ENCODE measurements around the gene PIGM.

The PIGM gene

DNA sequence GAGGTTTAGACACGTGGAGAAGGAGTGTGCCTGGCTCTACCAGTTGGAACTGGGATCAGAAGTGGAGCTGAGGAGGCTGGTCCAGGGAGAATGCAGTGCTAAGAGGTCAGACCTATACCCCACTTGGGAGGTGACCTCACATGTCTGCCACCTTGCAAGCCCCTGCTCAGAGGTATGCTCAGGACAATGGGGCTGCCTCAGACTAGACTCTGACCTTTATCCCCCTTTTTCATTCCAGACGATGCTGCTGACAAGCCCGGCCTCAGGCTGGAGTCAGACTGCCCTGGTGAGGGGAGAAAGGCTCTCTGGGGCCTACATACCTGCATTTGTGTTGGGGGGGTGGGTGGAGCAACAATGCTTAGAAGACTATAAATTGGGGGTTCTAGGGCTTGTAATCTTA lies 33.0 kb upstream of the PIGM start:
- TF ChIP-seq, protein P1, sequence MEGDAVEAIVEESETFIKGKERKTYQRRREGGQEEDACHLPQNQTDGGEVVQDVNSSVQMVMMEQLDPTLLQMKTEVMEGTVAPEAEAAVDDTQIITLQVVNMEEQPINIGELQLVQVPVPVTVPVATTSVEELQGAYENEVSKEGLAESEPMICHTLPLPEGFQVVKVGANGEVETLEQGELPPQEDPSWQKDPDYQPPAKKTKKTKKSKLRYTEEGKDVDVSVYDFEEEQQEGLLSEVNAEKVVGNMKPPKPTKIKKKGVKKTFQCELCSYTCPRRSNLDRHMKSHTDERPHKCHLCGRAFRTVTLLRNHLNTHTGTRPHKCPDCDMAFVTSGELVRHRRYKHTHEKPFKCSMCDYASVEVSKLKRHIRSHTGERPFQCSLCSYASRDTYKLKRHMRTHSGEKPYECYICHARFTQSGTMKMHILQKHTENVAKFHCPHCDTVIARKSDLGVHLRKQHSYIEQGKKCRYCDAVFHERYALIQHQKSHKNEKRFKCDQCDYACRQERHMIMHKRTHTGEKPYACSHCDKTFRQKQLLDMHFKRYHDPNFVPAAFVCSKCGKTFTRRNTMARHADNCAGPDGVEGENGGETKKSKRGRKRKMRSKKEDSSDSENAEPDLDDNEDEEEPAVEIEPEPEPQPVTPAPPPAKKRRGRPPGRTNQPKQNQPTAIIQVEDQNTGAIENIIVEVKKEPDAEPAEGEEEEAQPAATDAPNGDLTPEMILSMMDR (IDR thresholded peaks at IDR 0.05) = no peak

DNA sequence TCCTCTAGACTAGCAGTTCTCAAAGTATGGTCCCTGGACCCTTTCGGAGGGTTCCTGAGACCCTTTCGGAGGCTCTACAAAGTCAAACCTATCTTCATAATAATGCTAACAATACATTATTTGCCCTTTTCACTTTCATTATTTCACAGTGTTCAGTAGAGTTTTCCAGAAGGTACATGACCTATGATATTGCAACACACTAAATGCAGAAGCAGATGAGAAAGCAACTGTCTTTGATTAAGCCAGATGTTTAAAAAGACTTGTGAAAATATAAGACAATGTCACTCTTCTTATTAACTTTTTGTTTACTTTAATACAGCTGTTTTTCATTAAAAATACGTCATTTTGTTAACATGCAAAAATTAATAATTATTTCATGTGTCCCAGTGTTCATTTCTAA lies 32.4 kb upstream of the PIGM start:
- TF ChIP-seq, protein P1 (IDR thresholded peaks at IDR 0.05) = no peak

DNA sequence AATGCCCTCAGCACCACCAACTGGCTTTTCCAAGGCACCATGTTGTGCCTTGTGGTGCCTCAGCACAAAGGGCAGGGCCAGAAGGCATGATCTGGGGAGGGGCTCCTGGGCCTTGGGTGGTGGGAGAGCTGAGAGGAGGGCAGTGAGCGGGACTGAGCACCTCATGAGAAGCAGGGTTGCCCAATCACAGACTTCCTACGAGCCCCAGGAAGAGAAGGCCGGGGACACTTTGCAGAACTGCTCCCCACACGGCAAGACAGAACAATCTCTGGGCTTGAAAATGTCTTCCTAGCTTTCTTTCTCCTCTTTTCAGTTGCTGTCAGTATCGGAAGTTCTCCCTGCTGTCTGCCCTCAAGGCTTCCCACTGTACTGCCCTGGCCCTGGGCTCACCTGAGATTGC lies 31.4 kb upstream of the PIGM start:
- TF ChIP-seq, protein P1 (IDR thresholded peaks at IDR 0.05) = no peak

DNA sequence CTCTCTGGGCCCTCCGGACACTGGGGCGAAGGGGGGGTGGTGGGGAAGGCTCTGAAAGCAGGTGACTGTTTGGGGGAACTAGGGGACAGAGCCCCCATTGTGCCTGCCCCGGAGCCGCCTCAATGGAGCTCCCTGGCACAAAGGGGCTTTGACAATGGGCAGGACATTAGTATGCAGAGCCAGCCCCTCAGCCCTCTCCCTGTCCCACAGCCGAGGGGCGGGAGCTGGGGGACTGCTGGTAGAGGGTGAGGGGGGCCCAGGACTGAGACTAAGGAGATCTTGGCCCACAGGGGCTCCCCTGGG lies 30.4 kb upstream of the PIGM start:
- TF ChIP-seq, protein P1 (IDR thresholded peaks at IDR 0.05) = no peak

DNA sequence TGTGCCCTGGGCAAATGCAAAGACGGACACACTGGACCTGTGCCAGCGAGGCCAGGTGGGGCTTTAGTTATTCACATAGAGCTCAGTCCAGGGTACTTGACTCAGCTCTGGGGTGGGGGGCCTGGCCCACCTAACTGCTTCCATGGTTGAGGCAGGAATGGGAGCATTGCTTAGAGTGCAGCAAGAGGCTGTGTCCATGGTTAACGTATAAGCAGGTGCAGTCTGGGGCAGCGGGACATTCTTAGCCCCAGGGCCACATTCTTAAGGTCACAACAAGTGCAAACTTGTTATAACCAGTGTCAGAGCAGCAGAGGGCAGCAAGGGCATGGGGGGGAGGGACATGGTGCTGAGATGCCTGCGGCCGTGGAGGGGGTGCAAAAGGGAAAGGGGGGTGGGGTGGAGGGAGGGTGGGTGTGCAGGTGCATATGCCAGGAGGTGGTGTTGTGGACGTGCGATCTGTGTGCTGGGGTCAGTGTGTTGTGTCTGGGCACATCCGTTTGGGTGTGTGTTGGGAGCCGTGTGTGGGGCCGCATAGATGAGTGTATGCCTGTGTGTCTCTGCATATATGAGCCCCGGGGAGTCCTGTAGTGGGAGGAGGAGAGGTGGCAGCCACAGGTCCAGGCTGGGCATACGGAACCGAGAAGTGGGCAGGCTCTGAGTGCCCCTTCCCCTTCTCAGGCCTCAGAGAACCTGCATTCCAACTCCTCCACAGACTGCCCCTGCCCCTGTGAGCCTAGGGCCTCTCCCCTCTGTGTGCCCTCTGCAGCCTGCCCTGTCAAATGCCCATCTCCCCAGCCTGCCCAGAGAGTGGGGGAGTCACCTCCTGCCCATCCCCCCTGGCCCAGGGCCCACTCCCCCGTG lies 29.8 kb upstream of the PIGM start:
- TF ChIP-seq, protein P1 (IDR thresholded peaks at IDR 0.05) = no peak

DNA sequence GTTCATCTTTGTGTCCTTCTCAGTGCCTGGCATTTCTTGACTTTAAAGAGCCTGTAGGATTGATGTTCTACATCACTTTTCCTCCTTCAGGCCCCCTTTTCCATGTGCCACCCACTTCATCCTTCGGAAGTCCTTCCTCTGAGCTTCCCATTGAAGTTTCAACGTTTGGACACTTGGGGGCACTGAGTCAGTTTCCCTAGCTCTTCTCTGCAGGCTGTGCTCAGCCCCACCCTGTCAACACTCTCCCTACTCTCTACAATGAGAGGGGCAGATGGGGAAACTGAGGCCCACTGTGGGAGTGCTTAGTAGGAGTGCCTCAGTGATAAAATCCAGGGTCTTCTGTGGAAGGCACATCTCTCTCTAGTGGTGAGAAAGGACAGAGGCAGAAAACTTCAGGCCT lies 26.3 kb upstream of the PIGM start:
- TF ChIP-seq, protein P1 (IDR thresholded peaks at IDR 0.05) = peak; percentile 21; the same call in 1 of the 2 replicates

DNA sequence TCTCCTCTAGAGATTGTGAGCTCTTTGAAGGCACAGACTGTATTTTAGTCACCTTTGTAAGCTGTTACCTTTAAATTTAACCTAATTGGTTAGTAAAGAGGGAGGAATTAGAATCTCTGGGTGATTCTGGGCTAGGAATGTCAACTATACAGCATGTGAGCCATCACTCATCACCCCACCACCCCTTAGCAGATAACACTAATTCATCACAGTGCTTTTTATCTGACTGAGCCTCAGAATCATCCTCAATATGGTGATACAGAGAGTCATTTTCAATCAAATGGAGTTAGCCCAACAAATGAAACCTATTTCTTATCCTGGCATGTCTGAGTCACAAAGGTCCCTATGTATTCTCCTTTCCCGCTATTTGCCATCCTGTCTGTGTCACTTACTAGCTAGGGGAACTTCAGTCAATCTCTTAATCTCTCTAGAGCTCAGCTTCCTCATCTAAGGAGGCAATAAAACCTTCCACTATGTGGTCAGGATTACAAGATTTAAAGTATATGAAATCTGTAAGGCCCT lies 24.9 kb upstream of the PIGM start:
- TF ChIP-seq, protein P1 (IDR thresholded peaks at IDR 0.05) = no peak

Measured in LNCAP (cell line).